ENCODE measurements around the gene LRRC71.

The LRRC71 gene

GRCh38 chr1:156883919-156884318, 36.5 kb upstream of the LRRC71 start:
- CTCF ChIA-PET: interaction anchor here (0.8 to 4.5 kb wide), 4 partner anchors 8 to 157 kb away, joined by 3 to 18 read pairs (median 8); no protein-coding TSS in a partner anchor
- POLR2A ChIA-PET: interaction anchor here (0.6 kb wide), 1 partner anchor 101 kb away, joined by 3 read pairs; no protein-coding TSS in a partner anchor
- no peak for DNase-seq (ENCODE audit: extremely low spot score)
- TF ChIP-seq CTCF (IDR thresholded peaks at IDR 0.05; ENCODE audit: control extremely low read depth, extremely low read depth, low read depth, missing control alignments): no peak

- no peak for TF ChIP-seq CTCF (IDR thresholded peaks at IDR 0.05; ENCODE audit: control extremely low read depth, extremely low read depth, low read depth, missing control alignments)
- ChIA-PET POLR2A (interaction anchor here (0.6 kb wide), 1 partner anchor 100 kb away, joined by 3 read pairs; no protein-coding TSS in a partner anchor), CTCF (interaction anchor here (0.8 to 4.5 kb wide), 6 partner anchors 25 to 195 kb away, joined by 3 to 18 read pairs (median 8); no protein-coding TSS in a partner anchor)
- no peak for DNase-seq (ENCODE audit: extremely low spot score)
These were observed 35.8 kb upstream of the LRRC71 start for GRCh38 chr1:156884560-156885184.

- POLR2A ChIA-PET: no interaction called here
- no peak for TF ChIP-seq CTCF (IDR thresholded peaks at IDR 0.05; ENCODE audit: control extremely low read depth, extremely low read depth, low read depth, missing control alignments)
- CTCF ChIA-PET: interaction anchor here (1.0 to 4.5 kb wide), 6 partner anchors 9 to 196 kb away, joined by 3 to 18 read pairs (median 8); no protein-coding TSS in a partner anchor
- no peak for DNase-seq (ENCODE audit: extremely low spot score)
These were observed 35.1 kb upstream of the LRRC71 start for GRCh38 chr1:156885314-156885713.

- TF ChIP-seq CTCF (IDR thresholded peaks at IDR 0.05; ENCODE audit: control extremely low read depth, extremely low read depth, low read depth, missing control alignments): no peak
- no peak for DNase-seq (ENCODE audit: extremely low spot score)
- POLR2A ChIA-PET: no interaction called here
- CTCF ChIA-PET: interaction anchor here (1.0 to 4.5 kb wide), 6 partner anchors 9 to 197 kb away, joined by 3 to 18 read pairs (median 8); no protein-coding TSS in a partner anchor
These were observed 34.5 kb upstream of the LRRC71 start for GRCh38 chr1:156885880-156886355.

- CTCF ChIA-PET: interaction anchor here (1.0 to 8.6 kb wide), 8 partner anchors 27 to 260 kb away, joined by 3 to 108 read pairs (median 6); partner anchors contain the start of gene NTRK1
- POLR2A ChIA-PET: no interaction called here
- no peak for TF ChIP-seq CTCF (IDR thresholded peaks at IDR 0.05; ENCODE audit: control extremely low read depth, extremely low read depth, low read depth, missing control alignments)
- DNase-seq (ENCODE audit: extremely low spot score): no peak
These were observed 33.7 kb upstream of the LRRC71 start for GRCh38 chr1:156886583-156887281.

- TF ChIP-seq CTCF (IDR thresholded peaks at IDR 0.05; ENCODE audit: control extremely low read depth, extremely low read depth, low read depth, missing control alignments): no peak
- ChIA-PET CTCF (interaction anchor here (1.0 to 8.6 kb wide), 8 partner anchors 27 to 261 kb away, joined by 3 to 108 read pairs (median 4); partner anchors contain the start of gene NTRK1), POLR2A (no interaction called here)
- no peak for DNase-seq (ENCODE audit: extremely low spot score)
These were observed 33.1 kb upstream of the LRRC71 start for GRCh38 chr1:156887317-156887716.
